Astrocyte (in vitro differentiated cells and primary cell): ENCODE data around the gene TRPC4. TPM values are rescaled to one million over a fixed set of nuclear protein-coding genes. Genes with fewer than 3 reads are reported as not detected.
A peak's percentile ranks its signal among the peaks of the same experiment; 100 is the strongest.

Experiments
- DNase-seq: peaks from one replicate; pipeline ENCODE4 v3.0.0-alpha.2; 2010; ENCODE audit warnings: low read depth
- FAIRE-seq: peaks from 2 replicates; lab custom pipeline; 2011; peaks lifted over from hg19 to GRCh38; lab: Jason Lieb, UNC
- H2AFZ ChIP-seq: 2 replicates; pipeline ENCODE4 v1.6.0; 2012; ENCODE audit warnings: low read depth, low read length, inconsistent platforms
- H3K27ac ChIP-seq: 2 replicates; pipeline ENCODE4 v1.5.1; 2011; ENCODE audit warnings: low read depth, low read length, inconsistent platforms
- H3K27me3 ChIP-seq: 2 replicates; pipeline ENCODE4 v1.6.0; 2011; ENCODE audit warnings: low read length, inconsistent platforms; ENCODE audit not compliant: insufficient read depth
- H3K36me3 ChIP-seq: 2 replicates; pipeline ENCODE4 v1.5.1; 2011; ENCODE audit warnings: low read length, inconsistent platforms; ENCODE audit not compliant: insufficient read depth
- H3K4me1 ChIP-seq: 2 replicates; pipeline ENCODE4 v1.5.1; 2011; ENCODE audit warnings: low read length, inconsistent platforms; ENCODE audit not compliant: insufficient read depth
- H3K4me2 ChIP-seq: 2 replicates; pipeline ENCODE4 v1.6.0; 2012; ENCODE audit warnings: low read length, inconsistent platforms
- H3K4me3 ChIP-seq: 2 replicates; pipeline ENCODE4 v1.5.1; 2011; ENCODE audit warnings: low read depth, mild to moderate bottlenecking, low read length, inconsistent platforms; ENCODE audit not compliant: insufficient read depth
- H3K79me2 ChIP-seq: 2 replicates; pipeline ENCODE4 v1.6.0; 2012; ENCODE audit warnings: mild to moderate bottlenecking, low read length, inconsistent platforms; ENCODE audit not compliant: insufficient read depth
- H3K9ac ChIP-seq: 2 replicates; pipeline ENCODE4 v1.6.0; 2012; ENCODE audit warnings: mild to moderate bottlenecking, low read length, inconsistent platforms
- H3K9me3 ChIP-seq: 2 replicates; pipeline ENCODE4 v1.5.1; 2012; ENCODE audit warnings: low read depth, mild to moderate bottlenecking, low read length, inconsistent platforms; ENCODE audit not compliant: insufficient read depth
- H4K20me1 ChIP-seq: 2 replicates; pipeline ENCODE4 v1.6.0; 2012; ENCODE audit warnings: low read length, inconsistent platforms; ENCODE audit not compliant: insufficient read depth
- H3K27ac Mint-ChIP-seq: one replicate; pipeline ENCODE4 v1.8.0; 2021; ENCODE audit warnings: mild to moderate bottlenecking, mixed read lengths; ENCODE audit not compliant: unreplicated experiment
- H3K27me3 Mint-ChIP-seq: one replicate; pipeline ENCODE4 v1.8.0; 2021; ENCODE audit warnings: low read depth, mixed read lengths; ENCODE audit not compliant: unreplicated experiment
- H3K36me3 Mint-ChIP-seq: one replicate; pipeline ENCODE4 v1.8.0; 2021; ENCODE audit warnings: low read depth, mixed read lengths; ENCODE audit not compliant: unreplicated experiment
- H3K4me1 Mint-ChIP-seq: one replicate; pipeline ENCODE4 v1.8.0; 2021; ENCODE audit warnings: low read depth, mixed read lengths; ENCODE audit not compliant: unreplicated experiment
- H3K4me3 Mint-ChIP-seq: one replicate; pipeline ENCODE4 v1.8.0; 2021; ENCODE audit warnings: mild to moderate bottlenecking, moderate library complexity, mixed read lengths; ENCODE audit not compliant: unreplicated experiment
- H3K9me3 Mint-ChIP-seq: one replicate; pipeline ENCODE4 v1.8.0; 2021; ENCODE audit warnings: mild to moderate bottlenecking, mixed read lengths; ENCODE audit not compliant: unreplicated experiment
- CTCF ChIP-seq: IDR thresholded peaks from 2 replicates; pipeline ENCODE4 v1.5.1; 2011; ENCODE audit warnings: low read depth, mild to moderate bottlenecking, inconsistent platforms, low read length, moderate library complexity; ENCODE audit not compliant: insufficient read depth
- EZH2 ChIP-seq: IDR thresholded peaks from 2 replicates; pipeline ENCODE4 v1.6.1; 2012; ENCODE audit warnings: mild to moderate bottlenecking, low read length, inconsistent platforms; ENCODE audit not compliant: insufficient read depth
- total RNA-seq: library from RNA; stranded (reverse); gene quantifications from 2 replicates; pipeline ENCODE4 v1.2.1, GENCODE V29; 2021

The TRPC4 gene
- total RNA-seq, 1 donor from 2014 or later = 14.4 TPM

- FAIRE-seq = no peak
- DNase-seq = peak; percentile 84
- TF ChIP-seq CTCF (no peak), EZH2 (no peak)
These were observed 93.7 kb downstream of the TRPC4 start for GRCh38 chr13:37775871-37776270.

GRCh38 chr13:37772644-37773043 lies 96.9 kb downstream of the TRPC4 start:
- peaks cover 1% of the 10 kb centered on the region for H3K36me3 Mint-ChIP-seq
- H3K27me3 ChIP-seq = no peaks in the 10 kb centered on the region
- H3K79me2 ChIP-seq = no peaks in the 10 kb centered on the region
- H3K27ac Mint-ChIP-seq = no peak overlapping the region
- no peaks in the 10 kb centered on the region for H3K4me1 ChIP-seq
- no peaks in the 10 kb centered on the region for H3K9me3 ChIP-seq
- no peak for DNase-seq
- no peak overlapping the region for H3K9ac ChIP-seq
- no peaks in the 10 kb centered on the region for H3K36me3 ChIP-seq
- no peaks in the 10 kb centered on the region for H3K27me3 Mint-ChIP-seq
- H3K27ac ChIP-seq = no peak overlapping the region
- TF ChIP-seq EZH2 (no peak), CTCF (no peak)
- H4K20me1 ChIP-seq = no peaks in the 10 kb centered on the region
- no peak overlapping the region for H3K4me2 ChIP-seq
- H3K9me3 Mint-ChIP-seq = no peaks in the 10 kb centered on the region
- H3K4me3 ChIP-seq = no peak overlapping the region
- peaks cover 9% of the 10 kb centered on the region for H3K4me1 Mint-ChIP-seq
- FAIRE-seq = no peak
- no peak overlapping the region for H3K4me3 Mint-ChIP-seq
- H2AFZ ChIP-seq = no peak overlapping the region

More at GRCh38 chr13:37775871-37776270, 93.7 kb downstream of the TRPC4 start:
- Histone ChIP-seq H3K79me2 (no peaks in the 10 kb centered on the region), H3K4me3 (no peak overlapping the region), H3K9ac (no peak overlapping the region), H3K36me3 (no peaks in the 10 kb centered on the region), H3K27ac (no peak overlapping the region), H3K4me2 (no peak overlapping the region), H3K4me1 (no peaks in the 10 kb centered on the region), H2AFZ (no peak overlapping the region), H4K20me1 (no peaks in the 10 kb centered on the region), H3K9me3 (no peaks in the 10 kb centered on the region), H3K27me3 (no peaks in the 10 kb centered on the region)
- Mint-ChIP-seq H3K36me3 (peaks cover 1% of the 10 kb centered on the region), H3K4me1 (peaks cover 11% of the 10 kb centered on the region), H3K9me3 (no peaks in the 10 kb centered on the region), H3K4me3 (no peak overlapping the region), H3K27ac (peak overlapping the region; percentile 77), H3K27me3 (no peaks in the 10 kb centered on the region)

GRCh38 chr13:37769545-37769944 lies 100.0 kb downstream of the TRPC4 start:
- TF ChIP-seq EZH2 = no peak
- TF ChIP-seq CTCF = no peak
- no peak overlapping the region for H3K27ac Mint-ChIP-seq
- no peaks in the 10 kb centered on the region for H3K4me1 ChIP-seq

More at GRCh38 chr13:37769545-37769944, 100.0 kb downstream of the TRPC4 start:
- Histone ChIP-seq H3K27ac (no peak overlapping the region), H3K79me2 (no peaks in the 10 kb centered on the region), H3K9ac (no peak overlapping the region), H4K20me1 (no peaks in the 10 kb centered on the region), H3K4me2 (no peak overlapping the region), H3K9me3 (no peaks in the 10 kb centered on the region), H3K4me3 (no peak overlapping the region), H2AFZ (no peak overlapping the region), H3K27me3 (no peaks in the 10 kb centered on the region), H3K36me3 (no peaks in the 10 kb centered on the region)
- FAIRE-seq (no peak), DNase-seq (no peak)
- H3K36me3 Mint-ChIP-seq = no peaks in the 10 kb centered on the region
- H3K4me3 Mint-ChIP-seq = no peak overlapping the region
- H3K27me3 Mint-ChIP-seq = no peaks in the 10 kb centered on the region
- no peaks in the 10 kb centered on the region for H3K9me3 Mint-ChIP-seq
- H3K4me1 Mint-ChIP-seq = no peaks in the 10 kb centered on the region
